Muscle layer of colon (tissue), 2 donors: ENCODE data around the gene CMKLR1.

Experiments used
- H3K27ac ChIP-seq: one replicate; pipeline ENCODE4 v1.7.0; 2013; ENCODE audit warnings: low read depth, mild to moderate bottlenecking, low read length, moderate library complexity
- H3K27me3 ChIP-seq, 2 donors: one replicate each; pipeline ENCODE4 v1.7.0; 2013; ENCODE audit warnings: low read length in 2 of 2, mild to moderate bottlenecking in 2 of 2; ENCODE audit not compliant: insufficient read depth in 2 of 2, control insufficient read depth in 1 of 2
- H3K36me3 ChIP-seq: one replicate; pipeline ENCODE4 v1.7.0; 2013; ENCODE audit warnings: mild to moderate bottlenecking, low read length; ENCODE audit not compliant: insufficient read depth
- H3K4me1 ChIP-seq: one replicate; pipeline ENCODE4 v1.7.0; 2013; ENCODE audit warnings: mild to moderate bottlenecking, low read length; ENCODE audit not compliant: insufficient read depth
- H3K4me3 ChIP-seq, 2 donors: one replicate each; pipeline ENCODE4 v1.7.0; 2013; ENCODE audit warnings: low read length in 2 of 2, low read depth in 1 of 2, mild to moderate bottlenecking in 1 of 2, moderate library complexity in 1 of 2
- H3K9ac ChIP-seq: one replicate; pipeline ENCODE4 v1.7.0; 2013; ENCODE audit warnings: low read length
- H3K9me3 ChIP-seq: one replicate; pipeline ENCODE4 v1.7.0; 2013; ENCODE audit warnings: mild to moderate bottlenecking, low read length
- donor health status: abdominal sarcoma.
- donor health status: Adenocarcinoma of cecum.

The CMKLR1 gene

DNA sequence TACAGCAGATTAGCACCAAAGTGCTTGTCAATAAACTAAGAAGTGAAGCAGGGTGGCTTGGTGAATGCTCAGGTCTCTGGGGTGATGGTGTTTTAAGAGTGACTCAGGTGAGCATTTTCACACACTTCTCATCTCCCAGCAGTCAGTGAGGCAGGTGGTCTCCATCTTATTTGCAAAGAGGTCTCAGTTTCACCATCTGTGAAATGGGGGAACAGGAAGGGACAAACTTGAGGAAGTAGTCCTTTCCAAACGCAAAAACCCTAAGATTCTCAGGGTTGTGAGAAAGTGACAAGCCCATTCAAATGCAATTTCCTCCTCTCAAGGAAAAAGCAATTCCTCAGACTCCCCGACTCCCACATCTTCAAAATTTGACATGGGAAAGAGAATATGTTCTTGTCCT, 54.1 kb downstream of the CMKLR1 start:
- Histone ChIP-seq H3K9me3 (no peaks in the 10 kb centered on the region), H3K4me1 (peaks cover 5% of the 10 kb centered on the region), H3K27me3 (no peaks in the 10 kb centered on the region), H3K9ac (no peak overlapping the region), H3K4me3 (no peak overlapping the region), H3K27ac (no peak overlapping the region), H3K36me3 (no peaks in the 10 kb centered on the region)

DNA sequence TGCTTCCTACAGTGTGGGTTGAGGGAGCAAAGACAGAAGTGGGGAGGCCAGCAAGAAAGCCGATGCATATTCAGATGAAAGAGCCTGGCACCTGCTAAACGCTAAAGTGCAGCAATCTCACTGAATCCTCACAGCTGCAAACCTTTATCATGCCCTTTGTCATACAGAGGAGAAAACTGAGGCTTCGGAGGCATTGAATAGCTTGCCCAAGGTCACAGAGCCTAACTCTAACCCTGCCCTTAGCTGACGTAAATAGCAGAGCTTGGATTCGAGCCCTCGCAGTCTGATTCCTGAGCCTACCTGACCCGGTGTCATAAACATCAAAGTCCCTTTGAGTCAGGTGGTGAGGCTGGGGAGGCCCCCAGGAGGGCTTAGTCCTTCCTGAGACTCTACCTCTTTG, 54.9 kb downstream of the CMKLR1 start:
- H3K36me3 ChIP-seq = no peaks in the 10 kb centered on the region
- no peak overlapping the region for H3K27ac ChIP-seq
- H3K9me3 ChIP-seq = no peaks in the 10 kb centered on the region
- H3K4me3 ChIP-seq = no peak overlapping the region
- no peak overlapping the region for H3K9ac ChIP-seq
- no peaks in the 10 kb centered on the region for H3K27me3 ChIP-seq
- H3K4me1 ChIP-seq = peaks cover 5% of the 10 kb centered on the region

DNA sequence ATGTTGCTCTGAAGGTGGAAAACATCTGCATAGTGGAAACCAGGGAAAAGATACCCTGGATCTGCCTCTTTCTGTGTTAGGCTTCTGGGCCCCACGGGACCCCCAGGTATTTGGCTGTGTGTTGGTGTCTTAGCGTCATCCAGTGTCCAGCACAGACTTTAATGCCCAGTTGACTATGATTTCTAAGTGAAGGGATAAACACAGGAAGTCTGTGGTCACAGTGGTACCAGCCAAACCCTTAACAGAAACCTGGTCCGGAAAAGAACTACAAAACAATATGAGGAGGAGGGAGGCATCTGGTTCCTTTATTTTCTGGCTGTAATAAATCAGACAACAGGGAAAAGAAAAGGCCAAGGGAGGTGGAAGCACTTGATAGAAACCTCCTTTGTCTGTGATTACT, 56.4 kb downstream of the CMKLR1 start:
- Histone ChIP-seq H3K9ac (no peak overlapping the region), H3K27ac (no peak overlapping the region), H3K27me3 (no peaks in the 10 kb centered on the region), H3K4me1 (no peaks in the 10 kb centered on the region), H3K9me3 (no peaks in the 10 kb centered on the region), H3K4me3 (no peak overlapping the region), H3K36me3 (no peaks in the 10 kb centered on the region)

DNA sequence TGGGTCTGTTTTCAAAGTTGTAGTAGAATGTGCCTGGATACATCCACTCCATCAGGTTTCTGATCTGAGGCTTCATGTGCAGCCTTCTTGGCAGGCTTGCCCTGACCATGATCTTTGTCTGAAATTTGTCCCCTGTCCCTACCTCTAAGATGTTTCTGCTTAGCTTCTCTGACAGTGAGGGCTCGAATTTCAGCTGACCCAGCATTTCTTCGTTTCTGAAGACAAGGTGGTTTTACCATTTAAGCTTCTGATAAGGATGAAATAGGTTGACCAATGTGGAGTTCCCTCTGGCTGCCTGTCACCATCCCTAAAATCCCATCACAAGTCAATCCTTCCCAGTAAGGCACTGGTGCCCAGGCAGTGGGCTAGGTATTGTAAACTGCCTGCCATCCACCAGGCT, 57.0 kb downstream of the CMKLR1 start:
- Histone ChIP-seq H3K9ac (no peak overlapping the region), H3K9me3 (no peaks in the 10 kb centered on the region), H3K4me3 (no peak overlapping the region), H3K36me3 (no peaks in the 10 kb centered on the region), H3K27ac (no peak overlapping the region), H3K27me3 (no peaks in the 10 kb centered on the region), H3K4me1 (no peaks in the 10 kb centered on the region)

DNA sequence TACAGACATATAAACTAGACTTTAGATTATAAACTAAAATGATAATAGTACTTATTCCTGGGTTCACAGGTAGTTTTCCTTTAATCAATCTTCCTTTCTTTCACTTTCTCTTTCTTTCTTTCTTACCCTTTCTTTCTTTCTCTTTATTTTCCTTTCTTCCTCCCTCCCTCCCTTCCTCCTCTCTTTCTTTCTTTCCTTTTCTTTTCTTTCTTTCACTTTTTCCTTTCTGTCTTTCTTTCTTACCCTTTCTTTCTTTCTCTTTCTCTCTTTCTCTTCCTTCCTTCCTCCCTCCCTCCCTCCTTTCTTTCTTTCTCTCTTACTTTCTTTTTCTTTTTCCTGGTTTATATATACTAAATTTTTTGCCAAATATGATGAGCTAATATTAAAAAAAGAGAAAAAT, 61.5 kb downstream of the CMKLR1 start:
- H3K27ac ChIP-seq = no peak overlapping the region
- no peak overlapping the region for H3K4me3 ChIP-seq
- H3K36me3 ChIP-seq = no peaks in the 10 kb centered on the region
- H3K27me3 ChIP-seq = no peaks in the 10 kb centered on the region
- H3K9me3 ChIP-seq = no peaks in the 10 kb centered on the region
- no peaks in the 10 kb centered on the region for H3K4me1 ChIP-seq
- no peak overlapping the region for H3K9ac ChIP-seq

DNA sequence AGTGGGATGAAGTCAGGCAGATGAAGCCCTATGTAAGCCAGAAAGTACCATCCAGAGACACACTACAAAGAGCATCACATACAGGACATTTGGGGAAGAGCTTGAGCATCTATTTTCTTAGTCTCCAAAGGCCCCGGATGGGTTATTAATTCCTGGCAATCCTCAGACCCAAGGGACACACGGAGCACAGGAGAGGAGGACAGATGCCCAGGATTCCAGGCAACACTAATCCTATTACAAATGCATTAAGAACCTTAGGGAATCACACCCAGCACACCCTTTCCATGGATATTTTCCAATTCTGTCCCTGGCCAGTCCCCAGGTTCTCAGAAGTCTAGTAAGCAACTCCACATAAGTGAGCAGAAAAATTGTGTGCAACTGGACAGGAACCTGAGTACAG, 65.9 kb downstream of the CMKLR1 start:
- no peak overlapping the region for H3K27ac ChIP-seq
- H3K36me3 ChIP-seq = no peaks in the 10 kb centered on the region

DNA sequence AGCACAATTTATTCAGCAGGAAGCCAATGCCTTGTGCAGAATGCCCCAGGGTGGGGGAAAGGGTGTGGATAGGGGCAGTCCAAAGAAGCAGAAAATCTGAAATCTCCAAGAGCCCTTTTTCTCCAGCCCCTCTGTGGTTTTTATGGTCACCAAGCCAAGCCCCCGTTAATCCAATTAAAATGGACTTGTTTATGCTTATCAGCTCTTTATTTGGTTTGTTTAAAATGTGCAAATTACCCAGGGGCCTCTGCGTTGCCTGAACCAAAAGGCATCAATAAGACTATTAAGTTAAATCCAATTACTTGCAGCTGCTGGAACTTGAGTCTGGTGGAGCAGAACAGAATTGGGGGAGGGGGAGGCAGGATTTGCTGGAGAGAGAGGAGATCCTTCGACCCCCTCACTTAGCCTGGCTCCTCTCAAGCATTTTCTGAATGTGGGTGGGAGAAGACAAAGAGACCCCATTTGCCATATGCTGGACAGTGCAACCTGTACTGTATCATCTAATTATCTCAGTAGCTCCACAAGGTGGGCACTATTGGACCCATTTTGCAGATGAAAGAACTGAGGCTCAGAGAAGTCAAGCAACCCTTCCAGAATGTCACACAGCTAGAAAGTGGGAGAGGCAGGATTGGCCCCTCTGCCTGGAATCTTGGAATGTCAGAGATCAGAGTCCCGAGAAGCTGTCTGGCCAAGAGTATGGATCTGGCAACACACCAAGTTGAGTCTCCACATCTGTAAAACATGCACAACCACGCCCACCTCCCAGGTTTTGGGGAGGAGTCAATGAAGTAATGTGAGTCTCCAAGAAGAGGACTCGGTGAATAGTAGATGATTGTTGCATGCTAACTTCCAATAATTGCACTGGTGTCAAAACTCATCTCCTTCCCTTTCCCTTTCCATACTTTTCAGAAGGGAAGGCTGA, 66.9 kb downstream of the CMKLR1 start:
- Histone ChIP-seq H3K9me3 (no peaks in the 10 kb centered on the region), H3K27ac (no peak overlapping the region), H3K9ac (no peak overlapping the region), H3K36me3 (no peaks in the 10 kb centered on the region), H3K4me3 (no peak overlapping the region), H3K4me1 (no peaks in the 10 kb centered on the region), H3K27me3 (no peaks in the 10 kb centered on the region)

More for the DNA sequence above, 65.9 kb downstream of the CMKLR1 start:
- H3K9ac ChIP-seq = no peak overlapping the region
- H3K4me3 ChIP-seq = no peak overlapping the region
- no peaks in the 10 kb centered on the region for H3K9me3 ChIP-seq
- H3K4me1 ChIP-seq = no peaks in the 10 kb centered on the region
- no peaks in the 10 kb centered on the region for H3K27me3 ChIP-seq

DNA sequence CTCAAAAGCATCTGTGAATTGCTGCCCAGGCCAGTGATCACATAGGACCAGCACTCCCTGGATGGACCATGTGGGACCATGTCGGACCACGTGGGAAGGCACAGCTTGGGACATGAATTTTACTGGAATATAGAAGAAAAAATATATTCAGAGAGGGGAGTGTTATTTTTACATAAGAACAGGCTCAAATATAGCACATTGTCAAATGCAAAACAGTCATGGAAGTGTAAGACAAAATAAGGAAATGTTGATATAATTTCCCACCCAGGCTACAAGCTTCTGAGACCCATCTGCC, 68.3 kb downstream of the CMKLR1 start:
- no peak overlapping the region for H3K9ac ChIP-seq
- no peaks in the 10 kb centered on the region for H3K27me3 ChIP-seq
- no peaks in the 10 kb centered on the region for H3K36me3 ChIP-seq
- H3K4me1 ChIP-seq = no peaks in the 10 kb centered on the region
- H3K9me3 ChIP-seq = no peaks in the 10 kb centered on the region
- no peak overlapping the region for H3K4me3 ChIP-seq
- no peak overlapping the region for H3K27ac ChIP-seq

DNA sequence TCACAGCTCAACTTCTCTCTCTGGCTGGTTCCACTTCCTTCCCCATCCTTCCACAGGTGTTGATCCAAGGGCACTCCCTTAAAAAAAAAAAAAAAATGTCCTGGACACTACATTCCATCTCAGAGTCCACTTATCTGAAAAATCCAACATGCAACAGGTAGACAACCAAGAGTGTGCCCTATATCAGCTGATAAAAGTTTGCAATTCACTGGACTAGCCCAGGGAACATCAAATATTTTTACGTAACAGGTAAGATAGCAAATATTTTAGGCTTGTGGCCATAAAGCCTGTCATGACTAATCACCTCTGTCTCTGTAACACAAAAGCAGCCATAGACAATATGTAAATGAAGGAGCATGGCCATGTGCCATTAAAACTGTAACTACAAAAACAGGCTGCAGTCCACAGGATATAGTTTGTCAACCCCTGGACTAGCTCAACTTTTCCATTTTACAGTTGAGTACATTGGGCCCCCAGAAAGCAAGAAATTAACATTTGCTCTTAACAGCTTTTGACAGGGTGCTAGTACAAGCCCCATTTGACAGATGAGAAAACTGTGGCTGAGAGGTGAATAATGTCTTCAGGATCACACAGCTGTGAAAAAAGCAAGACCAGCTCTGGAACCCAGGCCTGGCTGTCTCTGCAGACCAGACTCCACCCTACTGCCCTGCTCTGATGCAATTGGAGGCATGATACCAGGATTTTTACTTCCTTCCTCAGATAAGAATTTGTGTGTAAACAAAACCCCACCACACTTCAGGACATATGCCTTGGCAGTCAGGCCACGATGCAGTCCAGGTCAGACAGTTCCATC, 68.9 kb downstream of the CMKLR1 start:
- Histone ChIP-seq H3K27ac (no peak overlapping the region), H3K9ac (no peak overlapping the region), H3K9me3 (no peaks in the 10 kb centered on the region), H3K36me3 (no peaks in the 10 kb centered on the region), H3K4me3 (no peak overlapping the region), H3K4me1 (no peaks in the 10 kb centered on the region), H3K27me3 (no peaks in the 10 kb centered on the region)

DNA sequence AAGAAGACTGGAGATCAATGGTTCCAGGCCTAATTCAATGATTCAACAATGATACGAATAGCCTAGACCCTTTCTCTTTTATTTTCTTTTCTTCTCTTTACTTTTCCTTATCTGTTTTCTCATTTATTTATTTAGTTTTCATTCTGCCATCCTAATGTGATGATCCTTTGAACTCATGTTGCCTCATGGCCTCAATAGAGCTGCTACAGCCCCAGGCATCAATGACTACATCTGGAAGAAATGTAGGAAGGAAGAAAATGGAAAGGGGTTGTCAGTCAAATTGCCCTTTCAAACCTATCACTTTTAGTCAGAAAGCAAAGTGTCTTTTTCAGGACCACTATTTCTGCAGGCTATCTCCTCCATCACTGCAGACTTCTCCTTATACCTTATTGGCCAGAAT, 69.9 kb downstream of the CMKLR1 start:
- H3K4me1 ChIP-seq = no peaks in the 10 kb centered on the region

DNA sequence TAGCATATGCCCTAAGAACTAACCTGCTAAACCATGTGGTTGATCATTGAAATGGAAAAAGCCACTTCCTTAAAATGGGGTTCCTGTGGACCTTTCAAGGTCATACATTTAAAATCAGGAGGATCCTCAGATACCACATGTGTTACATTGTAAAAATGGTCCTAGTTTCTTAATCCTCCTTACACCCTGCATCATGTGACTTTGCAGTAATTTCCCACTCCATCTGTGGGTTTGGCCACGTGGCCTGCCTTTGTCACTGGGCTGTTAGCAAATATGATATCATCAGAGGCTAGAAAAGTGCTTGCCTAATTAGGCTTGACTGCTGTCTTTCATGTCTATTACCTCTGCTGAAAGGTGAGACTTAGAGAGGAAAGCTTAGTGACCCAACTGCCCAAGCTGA, 70.7 kb downstream of the CMKLR1 start:
- H3K27ac ChIP-seq = no peak overlapping the region
- no peaks in the 10 kb centered on the region for H3K36me3 ChIP-seq
- H3K4me1 ChIP-seq = no peaks in the 10 kb centered on the region
- H3K9ac ChIP-seq = no peak overlapping the region
- no peaks in the 10 kb centered on the region for H3K27me3 ChIP-seq
- H3K4me3 ChIP-seq = no peak overlapping the region
- no peaks in the 10 kb centered on the region for H3K9me3 ChIP-seq

More for the DNA sequence above, 69.9 kb downstream of the CMKLR1 start:
- H3K9ac ChIP-seq = no peak overlapping the region
- H3K27ac ChIP-seq = no peak overlapping the region
- H3K9me3 ChIP-seq = no peaks in the 10 kb centered on the region
- no peaks in the 10 kb centered on the region for H3K27me3 ChIP-seq
- H3K4me3 ChIP-seq = no peak overlapping the region
- no peaks in the 10 kb centered on the region for H3K36me3 ChIP-seq
